ENCODE data around the gene NFIC.

The NFIC gene

DNA sequence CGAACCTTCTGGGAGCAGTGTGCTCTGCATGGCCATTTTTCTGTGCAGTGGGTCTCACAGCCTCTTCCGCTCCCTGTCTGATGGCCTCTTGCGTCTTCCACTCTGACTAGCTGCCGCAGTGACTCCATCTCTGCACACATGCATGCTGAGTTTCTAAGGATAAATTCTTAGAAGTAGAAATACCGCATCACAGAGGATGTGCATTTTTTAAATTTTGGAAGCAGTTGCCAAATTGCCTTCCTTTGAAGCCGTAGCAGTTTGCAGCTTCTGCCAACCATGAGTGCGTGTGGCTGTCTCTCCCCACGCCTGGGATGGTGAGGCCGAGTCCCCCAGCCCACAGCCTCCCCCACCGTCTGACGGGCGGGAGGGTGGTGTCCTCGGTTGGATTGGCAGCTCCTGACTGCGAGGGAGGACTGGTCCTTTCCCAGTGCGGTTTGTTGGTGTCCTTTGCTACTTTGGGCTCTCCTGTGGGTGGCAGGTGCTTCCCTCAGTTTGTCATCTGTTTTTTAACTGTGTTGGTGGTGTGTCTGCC, 149.6 kb downstream of the NFIC start:
- no peak for ATAC-seq
- TF ChIP-seq, protein P1, sequence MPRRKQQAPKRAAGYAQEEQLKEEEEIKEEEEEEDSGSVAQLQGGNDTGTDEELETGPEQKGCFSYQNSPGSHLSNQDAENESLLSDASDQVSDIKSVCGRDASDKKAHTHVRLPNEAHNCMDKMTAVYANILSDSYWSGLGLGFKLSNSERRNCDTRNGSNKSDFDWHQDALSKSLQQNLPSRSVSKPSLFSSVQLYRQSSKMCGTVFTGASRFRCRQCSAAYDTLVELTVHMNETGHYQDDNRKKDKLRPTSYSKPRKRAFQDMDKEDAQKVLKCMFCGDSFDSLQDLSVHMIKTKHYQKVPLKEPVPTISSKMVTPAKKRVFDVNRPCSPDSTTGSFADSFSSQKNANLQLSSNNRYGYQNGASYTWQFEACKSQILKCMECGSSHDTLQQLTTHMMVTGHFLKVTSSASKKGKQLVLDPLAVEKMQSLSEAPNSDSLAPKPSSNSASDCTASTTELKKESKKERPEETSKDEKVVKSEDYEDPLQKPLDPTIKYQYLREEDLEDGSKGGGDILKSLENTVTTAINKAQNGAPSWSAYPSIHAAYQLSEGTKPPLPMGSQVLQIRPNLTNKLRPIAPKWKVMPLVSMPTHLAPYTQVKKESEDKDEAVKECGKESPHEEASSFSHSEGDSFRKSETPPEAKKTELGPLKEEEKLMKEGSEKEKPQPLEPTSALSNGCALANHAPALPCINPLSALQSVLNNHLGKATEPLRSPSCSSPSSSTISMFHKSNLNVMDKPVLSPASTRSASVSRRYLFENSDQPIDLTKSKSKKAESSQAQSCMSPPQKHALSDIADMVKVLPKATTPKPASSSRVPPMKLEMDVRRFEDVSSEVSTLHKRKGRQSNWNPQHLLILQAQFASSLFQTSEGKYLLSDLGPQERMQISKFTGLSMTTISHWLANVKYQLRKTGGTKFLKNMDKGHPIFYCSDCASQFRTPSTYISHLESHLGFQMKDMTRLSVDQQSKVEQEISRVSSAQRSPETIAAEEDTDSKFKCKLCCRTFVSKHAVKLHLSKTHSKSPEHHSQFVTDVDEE (CRISPR knock-in tag; IDR thresholded peaks at IDR 0.05) = no peak

DNA sequence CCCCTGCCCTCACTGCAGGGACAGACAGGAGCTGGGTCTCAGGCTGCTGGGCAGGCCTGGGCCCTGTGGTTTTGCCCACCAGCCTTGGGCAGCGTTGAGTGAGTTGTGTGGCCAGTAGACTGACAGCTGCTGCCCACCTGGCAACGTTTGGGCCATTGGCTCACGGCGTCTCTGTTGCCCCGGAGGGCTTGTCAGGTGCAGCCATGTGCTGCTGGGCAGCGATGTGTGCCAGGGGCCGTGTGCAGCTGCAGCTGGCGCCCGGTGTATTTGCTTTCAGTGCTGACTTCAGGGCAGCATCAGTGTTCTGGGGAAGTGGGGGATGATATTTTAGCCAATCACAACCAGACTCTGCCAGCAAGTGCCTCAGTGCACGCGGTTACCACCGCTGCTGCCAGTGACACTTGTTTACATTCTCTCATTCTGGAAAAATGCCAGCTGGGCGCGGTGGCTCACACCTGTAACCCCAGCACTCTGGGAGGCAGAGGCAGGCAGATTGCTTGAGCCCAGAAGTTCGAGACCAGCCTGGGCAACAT, 150.4 kb downstream of the NFIC start:
- ATAC-seq = no peak
- no peak for TF ChIP-seq ISL1 (CRISPR knock-in tag; IDR thresholded peaks at IDR 0.05)
- TF ChIP-seq ZFP30 (CRISPR knock-in tag; IDR thresholded peaks at IDR 0.05) = no peak
- no peak for TF ChIP-seq ZFP3 (CRISPR knock-in tag; IDR thresholded peaks at IDR 0.05)
- TF ChIP-seq ESRRG (CRISPR knock-in tag; IDR thresholded peaks at IDR 0.05) = no peak
- TF ChIP-seq ZNF565 (CRISPR knock-in tag; conservative IDR thresholded peaks at IDR 0.05; ENCODE audit: low read depth) = no peak
- TF ChIP-seq RARB (CRISPR knock-in tag; IDR thresholded peaks at IDR 0.05) = no peak
- TF ChIP-seq, protein P2, sequence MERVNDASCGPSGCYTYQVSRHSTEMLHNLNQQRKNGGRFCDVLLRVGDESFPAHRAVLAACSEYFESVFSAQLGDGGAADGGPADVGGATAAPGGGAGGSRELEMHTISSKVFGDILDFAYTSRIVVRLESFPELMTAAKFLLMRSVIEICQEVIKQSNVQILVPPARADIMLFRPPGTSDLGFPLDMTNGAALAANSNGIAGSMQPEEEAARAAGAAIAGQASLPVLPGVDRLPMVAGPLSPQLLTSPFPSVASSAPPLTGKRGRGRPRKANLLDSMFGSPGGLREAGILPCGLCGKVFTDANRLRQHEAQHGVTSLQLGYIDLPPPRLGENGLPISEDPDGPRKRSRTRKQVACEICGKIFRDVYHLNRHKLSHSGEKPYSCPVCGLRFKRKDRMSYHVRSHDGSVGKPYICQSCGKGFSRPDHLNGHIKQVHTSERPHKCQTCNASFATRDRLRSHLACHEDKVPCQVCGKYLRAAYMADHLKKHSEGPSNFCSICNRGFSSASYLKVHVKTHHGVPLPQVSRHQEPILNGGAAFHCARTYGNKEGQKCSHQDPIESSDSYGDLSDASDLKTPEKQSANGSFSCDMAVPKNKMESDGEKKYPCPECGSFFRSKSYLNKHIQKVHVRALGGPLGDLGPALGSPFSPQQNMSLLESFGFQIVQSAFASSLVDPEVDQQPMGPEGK (CRISPR knock-in tag; IDR thresholded peaks at IDR 0.05; ENCODE audit: borderline replicate concordance) = no peak
- TF ChIP-seq, protein P3, sequence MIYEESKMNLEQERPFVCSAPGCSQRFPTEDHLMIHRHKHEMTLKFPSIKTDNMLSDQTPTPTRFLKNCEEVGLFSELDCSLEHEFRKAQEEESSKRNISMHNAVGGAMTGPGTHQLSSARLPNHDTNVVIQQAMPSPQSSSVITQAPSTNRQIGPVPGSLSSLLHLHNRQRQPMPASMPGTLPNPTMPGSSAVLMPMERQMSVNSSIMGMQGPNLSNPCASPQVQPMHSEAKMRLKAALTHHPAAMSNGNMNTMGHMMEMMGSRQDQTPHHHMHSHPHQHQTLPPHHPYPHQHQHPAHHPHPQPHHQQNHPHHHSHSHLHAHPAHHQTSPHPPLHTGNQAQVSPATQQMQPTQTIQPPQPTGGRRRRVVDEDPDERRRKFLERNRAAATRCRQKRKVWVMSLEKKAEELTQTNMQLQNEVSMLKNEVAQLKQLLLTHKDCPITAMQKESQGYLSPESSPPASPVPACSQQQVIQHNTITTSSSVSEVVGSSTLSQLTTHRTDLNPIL (CRISPR knock-in tag; IDR thresholded peaks at IDR 0.05; ENCODE audit: low read depth) = no peak
- no peak for TF ChIP-seq BACH2 (CRISPR knock-in tag; IDR thresholded peaks at IDR 0.05; ENCODE audit: borderline replicate concordance)
- TF ChIP-seq GLIS3 (CRISPR knock-in tag; IDR thresholded peaks at IDR 0.05) = no peak
- TF ChIP-seq SNAI2 (CRISPR knock-in tag; IDR thresholded peaks at IDR 0.05) = no peak
- TF ChIP-seq, protein P4, sequence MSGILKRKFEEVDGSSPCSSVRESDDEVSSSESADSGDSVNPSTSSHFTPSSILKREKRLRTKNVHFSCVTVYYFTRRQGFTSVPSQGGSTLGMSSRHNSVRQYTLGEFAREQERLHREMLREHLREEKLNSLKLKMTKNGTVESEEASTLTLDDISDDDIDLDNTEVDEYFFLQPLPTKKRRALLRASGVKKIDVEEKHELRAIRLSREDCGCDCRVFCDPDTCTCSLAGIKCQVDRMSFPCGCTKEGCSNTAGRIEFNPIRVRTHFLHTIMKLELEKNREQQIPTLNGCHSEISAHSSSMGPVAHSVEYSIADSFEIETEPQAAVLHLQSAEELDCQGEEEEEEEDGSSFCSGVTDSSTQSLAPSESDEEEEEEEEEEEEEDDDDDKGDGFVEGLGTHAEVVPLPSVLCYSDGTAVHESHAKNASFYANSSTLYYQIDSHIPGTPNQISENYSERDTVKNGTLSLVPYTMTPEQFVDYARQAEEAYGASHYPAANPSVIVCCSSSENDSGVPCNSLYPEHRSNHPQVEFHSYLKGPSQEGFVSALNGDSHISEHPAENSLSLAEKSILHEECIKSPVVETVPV (CRISPR knock-in tag; IDR thresholded peaks at IDR 0.05) = no peak
- no peak for TF ChIP-seq ZC3H10 (CRISPR knock-in tag; IDR thresholded peaks at IDR 0.05)
- TF ChIP-seq TCF4 (CRISPR knock-in tag; IDR thresholded peaks at IDR 0.05; ENCODE audit: borderline replicate concordance) = no peak
- TF ChIP-seq TOX (CRISPR knock-in tag; IDR thresholded peaks at IDR 0.05; ENCODE audit: borderline replicate concordance) = no peak
- TF ChIP-seq ARNTL (CRISPR knock-in tag; IDR thresholded peaks at IDR 0.05; ENCODE audit: borderline replicate concordance, low read depth) = no peak
- TF ChIP-seq OSR1 (CRISPR knock-in tag; IDR thresholded peaks at IDR 0.05) = no peak
- TF ChIP-seq, protein P5, sequence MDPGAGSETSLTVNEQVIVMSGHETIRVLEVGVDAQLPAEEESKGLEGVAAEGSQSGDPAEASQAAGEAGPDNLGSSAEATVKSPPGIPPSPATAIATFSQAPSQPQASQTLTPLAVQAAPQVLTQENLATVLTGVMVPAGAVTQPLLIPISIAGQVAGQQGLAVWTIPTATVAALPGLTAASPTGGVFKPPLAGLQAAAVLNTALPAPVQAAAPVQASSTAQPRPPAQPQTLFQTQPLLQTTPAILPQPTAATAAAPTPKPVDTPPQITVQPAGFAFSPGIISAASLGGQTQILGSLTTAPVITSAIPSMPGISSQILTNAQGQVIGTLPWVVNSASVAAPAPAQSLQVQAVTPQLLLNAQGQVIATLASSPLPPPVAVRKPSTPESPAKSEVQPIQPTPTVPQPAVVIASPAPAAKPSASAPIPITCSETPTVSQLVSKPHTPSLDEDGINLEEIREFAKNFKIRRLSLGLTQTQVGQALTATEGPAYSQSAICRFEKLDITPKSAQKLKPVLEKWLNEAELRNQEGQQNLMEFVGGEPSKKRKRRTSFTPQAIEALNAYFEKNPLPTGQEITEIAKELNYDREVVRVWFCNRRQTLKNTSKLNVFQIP (CRISPR knock-in tag; IDR thresholded peaks at IDR 0.05; ENCODE audit: borderline replicate concordance, low read depth) = no peak
- no peak for TF ChIP-seq ZNF70 (CRISPR knock-in tag; IDR thresholded peaks at IDR 0.05)

DNA sequence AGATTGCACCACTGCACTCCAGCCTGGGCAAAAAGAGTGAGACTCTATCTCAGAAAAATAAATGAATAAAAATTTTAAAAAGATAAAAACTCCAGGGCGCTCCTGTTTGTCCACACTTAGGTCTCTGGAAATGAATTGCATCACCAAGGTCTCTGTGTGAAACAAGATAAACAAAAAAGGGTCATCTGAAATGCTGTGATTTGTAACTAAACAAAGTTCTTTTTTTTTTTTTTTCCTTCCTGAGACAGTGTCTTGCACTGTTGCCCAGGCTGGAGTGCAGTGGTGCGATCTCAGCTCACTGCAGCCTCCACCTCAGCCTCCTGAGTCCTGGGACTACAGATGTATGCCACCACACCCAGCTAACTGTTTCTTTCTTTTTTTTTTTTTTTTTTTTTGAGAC, 151.3 kb downstream of the NFIC start:
- no peak for ATAC-seq
- no peak for TF ChIP-seq GLIS3 (CRISPR knock-in tag; IDR thresholded peaks at IDR 0.05)
- TF ChIP-seq, protein P2 (CRISPR knock-in tag; IDR thresholded peaks at IDR 0.05; ENCODE audit: borderline replicate concordance) = no peak
- no peak for TF ChIP-seq ZNF565 (CRISPR knock-in tag; conservative IDR thresholded peaks at IDR 0.05; ENCODE audit: low read depth)
- TF ChIP-seq, protein P1 (CRISPR knock-in tag; IDR thresholded peaks at IDR 0.05) = no peak
- TF ChIP-seq, protein P3 (CRISPR knock-in tag; IDR thresholded peaks at IDR 0.05; ENCODE audit: low read depth) = no peak
- TF ChIP-seq, protein P4 (CRISPR knock-in tag; IDR thresholded peaks at IDR 0.05) = no peak
